SK-N-SH (cell line): Measurements from ENCODE around the gene PPP6R2. TPM values are rescaled to one million over a fixed set of nuclear protein-coding genes. Genes with fewer than 3 reads are reported as not detected.

Experiments used
- CTCF ChIA-PET: fragments of 300-600, 350-600 bp; formaldehyde crosslinking; extraction: SDS; loops from one replicate; lab custom pipeline; 2021; lab: Yijun Ruan, JAX
- POLR2A ChIA-PET: fragments of 350-600 bp; sonication (Branson Sonifier 250); formaldehyde crosslinking; extraction: SDS; loops from one replicate; lab custom pipeline; 2020; ENCODE audit warnings: antibody characterized with exemption, inconsistent platforms; lab: Yijun Ruan, JAX
- DNase-seq: peaks from one replicate; pipeline ENCODE4 v3.0.0; 2012
- H2AFZ ChIP-seq: fragments of 200-600 bp; sonication (generic); 2 replicates; pipeline ENCODE4 v1.8.1; 2016; ENCODE audit warnings: antibody characterized with exemption, mild to moderate bottlenecking, low read depth
- H3F3A ChIP-seq: fragments of 200-600 bp; sonication (generic); replicated peaks from 2 replicates; pipeline ENCODE3; 2016; ENCODE audit warnings: antibody characterized with exemption, mild to moderate bottlenecking; ENCODE audit not compliant: insufficient read depth
- H3K27ac ChIP-seq, 2 experiments: fragments of 200-500 bp in 1 of 2; fragments of 200-600 bp in 1 of 2; sonication (Bioruptor generic) in 1 of 2; sonication (generic), shearing (Covaris generic) in 1 of 2; 2 replicates each; pipeline versions ENCODE4 v1.5.1 to v1.6.1; 2014 to 2016; ENCODE audit warnings: low read depth in 2 of 2, inconsistent platforms in 1 of 2, low read length in 1 of 2, mild to moderate bottlenecking in 1 of 2, mixed read lengths in 1 of 2
- H3K27me3 ChIP-seq: fragments of 200-600 bp; sonication (generic), shearing (Covaris generic); 2 replicates; pipeline ENCODE4 v1.6.1; 2016; ENCODE audit warnings: mixed run types; ENCODE audit not compliant: insufficient read depth
- H3K36me3 ChIP-seq, 2 experiments: fragments of 200-500 bp in 1 of 2; fragments of 200-600 bp in 1 of 2; sonication (Bioruptor generic) in 1 of 2; sonication (generic) in 1 of 2; replicated peaks in 1 of 2; 2 replicates each; pipeline versions ENCODE3 to v1.5.1; 2014 to 2016; ENCODE audit warnings: low read length in 1 of 2, mild to moderate bottlenecking in 1 of 2; ENCODE audit not compliant: insufficient read depth in 2 of 2, control insufficient read depth in 1 of 2
- H3K4me1 ChIP-seq, 2 experiments: fragments of 200-500 bp in 1 of 2; fragments of 200-600 bp in 1 of 2; sonication (Bioruptor generic) in 1 of 2; sonication (generic), shearing (Covaris generic) in 1 of 2; 2 replicates each; pipeline versions ENCODE4 v1.5.1 to v1.6.1; 2014 to 2016; ENCODE audit warnings: low read depth in 1 of 2, low read length in 1 of 2, mixed run types in 1 of 2; ENCODE audit not compliant: insufficient read depth in 2 of 2, control insufficient read depth in 1 of 2
- H3K4me2 ChIP-seq: fragments of 200-600 bp; sonication (generic), shearing (Covaris generic); 2 replicates; pipeline ENCODE4 v1.6.1; 2017; ENCODE audit warnings: mixed run types
- H3K4me3 ChIP-seq, 2 experiments: fragments of 200-500 bp in 1 of 2; fragments of 200-600 bp in 1 of 2; sonication (Bioruptor generic) in 1 of 2; sonication (generic), shearing (Covaris generic) in 1 of 2; 2 replicates each; pipeline versions ENCODE4 v1.5.1 to v1.8.1; 2014 to 2016; ENCODE audit warnings: low read depth in 2 of 2, inconsistent platforms in 1 of 2, low read length in 1 of 2, mild to moderate bottlenecking in 1 of 2, mixed read lengths in 1 of 2, moderate library complexity in 1 of 2
- H3K79me2 ChIP-seq: fragments of 200-600 bp; sonication (generic); 2 replicates; pipeline ENCODE4 v1.8.1; 2017; ENCODE audit warnings: mild to moderate bottlenecking; ENCODE audit not compliant: insufficient read depth
- H3K9ac ChIP-seq: fragments of 200-600 bp; sonication (generic); 2 replicates; pipeline ENCODE4 v1.6.1; 2017; ENCODE audit warnings: mixed run types
- H3K9me2 ChIP-seq: fragments of 200-600 bp; sonication (generic); 2 replicates; pipeline ENCODE4 v1.6.1; 2017; ENCODE audit warnings: mixed run types
- H3K9me3 ChIP-seq: fragments of 200-600 bp; sonication (generic); 2 replicates; pipeline ENCODE4 v1.6.1; 2017; ENCODE audit warnings: mixed run types, mild to moderate bottlenecking, moderate library complexity
- H4K20me1 ChIP-seq: fragments of 200-600 bp; sonication (generic); 2 replicates; pipeline ENCODE4 v1.6.1; 2017; ENCODE audit warnings: mild to moderate bottlenecking, mixed run types; ENCODE audit not compliant: insufficient read depth
- ELF1 ChIP-seq: IDR thresholded peaks from 2 replicates; pipeline ENCODE4 v1.4.0; 2012
- EP300 ChIP-seq, 2 experiments: IDR thresholded peaks; 2 replicates each; pipeline versions ENCODE4 v1.4.0 to v1.6.1; 2012; ENCODE audit warnings: borderline replicate concordance in 1 of 2, low read depth in 1 of 2, low read length in 1 of 2
- GABPA ChIP-seq: IDR thresholded peaks from 2 replicates; pipeline ENCODE4 v1.4.0; 2012; ENCODE audit warnings: low read depth, mild to moderate bottlenecking
- GATA2 ChIP-seq: sonication (generic); formaldehyde crosslinking; IDR thresholded peaks from 2 replicates; pipeline ENCODE4 v1.5.0; 2020; ENCODE audit warnings: mild to moderate bottlenecking, missing genetic modification reagents
- POLR2AphosphoS5 ChIP-seq: IDR thresholded peaks from 2 replicates; pipeline ENCODE4 v1.6.1; 2012; ENCODE audit warnings: low read depth, low read length
- SIN3A ChIP-seq: IDR thresholded peaks from 2 replicates; pipeline ENCODE4 v1.6.1; 2012; ENCODE audit warnings: low read depth, mild to moderate bottlenecking, low read length, moderate library complexity, borderline replicate concordance
- TAF1 ChIP-seq: IDR thresholded peaks from 2 replicates; pipeline ENCODE4 v1.6.1; 2012; ENCODE audit warnings: low read depth, mild to moderate bottlenecking, low read length, moderate library complexity, borderline replicate concordance
- YY1 ChIP-seq: IDR thresholded peaks from 2 replicates; pipeline ENCODE4 v1.4.0; 2012; ENCODE audit warnings: low read depth, mild to moderate bottlenecking
- WGBS: methylation state at CpG from one replicate; pipeline ENCODE4 v1.1.6; 2017; ENCODE audit warnings: low lambda C conversion rate; 5-methylcytosine and 5-hydroxymethylcytosine counted together
- polyA plus RNA-seq, 3 experiments: library from polyadenylated mRNA; depleted of rRNA; stranded (reverse); fragments of >200 nt; gene quantifications; 2 replicates each; pipeline ENCODE4 v1.2.3, GENCODE V29; 2012
- TF ChIP-seq, protein P1 (sequence below): fragments of 150-350 bp; IDR thresholded peaks from 2 replicates; pipeline ENCODE4 v1.6.1; 2016; ENCODE audit warnings: mild to moderate bottlenecking, low read depth, low read length
- TF ChIP-seq, protein P2 (sequence below): IDR thresholded peaks from 2 replicates; pipeline ENCODE4 v1.4.0; 2012; ENCODE audit warnings: low read depth, borderline replicate concordance
- TF ChIP-seq, protein P3 (sequence below): IDR thresholded peaks from 2 replicates; pipeline ENCODE4 v1.4.0; 2012; ENCODE audit warnings: low read depth, borderline replicate concordance

Gene PPP6R2
- polyA plus RNA-seq, 1 of the 3 experiments (the other 2 are of a cell fraction) = 45.7 TPM

DNA sequence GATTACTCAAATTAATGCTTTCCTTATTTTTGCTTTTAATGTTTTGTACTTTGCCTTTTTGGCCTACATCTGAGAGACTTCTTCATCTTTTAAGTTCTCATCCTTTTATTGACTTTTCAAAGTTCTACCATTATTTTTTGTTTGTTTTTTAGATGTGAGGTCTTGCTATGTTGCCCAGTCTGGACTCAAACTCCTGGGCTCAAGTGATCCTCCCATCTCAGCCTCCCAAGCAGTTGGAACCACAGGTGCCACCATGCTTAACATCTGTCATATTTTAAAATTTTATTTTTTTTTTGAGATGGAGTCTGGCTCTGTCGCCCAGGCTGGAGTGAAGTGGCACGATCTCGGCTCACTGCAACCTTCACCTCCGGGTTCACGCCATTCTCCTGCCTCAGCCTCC lies 57.8 kb downstream of the PPP6R2 start:
- POLR2A ChIA-PET = no interaction called here
- H3K4me2 ChIP-seq = no peak overlapping the region
- H3K9me2 ChIP-seq = no peaks in the 10 kb centered on the region
- peaks cover 8 to 17% of the 10 kb centered on the region in 2 experiments; a peak in 2 of 4 replicates for H3K4me1 ChIP-seq
- no peaks in the 10 kb centered on the region for H3K9me3 ChIP-seq
- no peak overlapping the region for H3K4me3 ChIP-seq
- peaks cover 16% of the 10 kb centered on the region; the same call in 1 of the 2 replicates for H3K79me2 ChIP-seq
- CTCF ChIA-PET = interaction anchor here (1.1 to 2.9 kb wide), 3 partner anchors 14 to 220 kb away, joined by 3 to 9 read pairs (median 6); no protein-coding TSS in a partner anchor
- H3K27me3 ChIP-seq = no peaks in the 10 kb centered on the region
- WGBS = 99% methylated on average over 5 of the region's 5 CpGs
- H3K36me3 ChIP-seq = peaks cover 0 to 6% of the 10 kb centered on the region in 2 experiments
- peaks cover 9% of the 10 kb centered on the region for H3F3A ChIP-seq
- no peak for DNase-seq
- H2AFZ ChIP-seq = no peak overlapping the region
- H3K27ac ChIP-seq = no peak overlapping the region
- peaks cover 12% of the 10 kb centered on the region for H4K20me1 ChIP-seq
- H3K9ac ChIP-seq = no peak overlapping the region
- TF ChIP-seq YY1 (no peak), EP300 (IDR thresholded peaks at IDR 0.05; ENCODE audit: borderline replicate concordance in 1 of 2, low read depth in 1 of 2, low read length in 1 of 2) (no peak), GATA2 (CRISPR knock-in tag) (no peak)
- TF ChIP-seq, protein P1, sequence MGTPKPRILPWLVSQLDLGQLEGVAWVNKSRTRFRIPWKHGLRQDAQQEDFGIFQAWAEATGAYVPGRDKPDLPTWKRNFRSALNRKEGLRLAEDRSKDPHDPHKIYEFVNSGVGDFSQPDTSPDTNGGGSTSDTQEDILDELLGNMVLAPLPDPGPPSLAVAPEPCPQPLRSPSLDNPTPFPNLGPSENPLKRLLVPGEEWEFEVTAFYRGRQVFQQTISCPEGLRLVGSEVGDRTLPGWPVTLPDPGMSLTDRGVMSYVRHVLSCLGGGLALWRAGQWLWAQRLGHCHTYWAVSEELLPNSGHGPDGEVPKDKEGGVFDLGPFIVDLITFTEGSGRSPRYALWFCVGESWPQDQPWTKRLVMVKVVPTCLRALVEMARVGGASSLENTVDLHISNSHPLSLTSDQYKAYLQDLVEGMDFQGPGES = no peak
- TF ChIP-seq, all 33 proteins: peak for 0

DNA sequence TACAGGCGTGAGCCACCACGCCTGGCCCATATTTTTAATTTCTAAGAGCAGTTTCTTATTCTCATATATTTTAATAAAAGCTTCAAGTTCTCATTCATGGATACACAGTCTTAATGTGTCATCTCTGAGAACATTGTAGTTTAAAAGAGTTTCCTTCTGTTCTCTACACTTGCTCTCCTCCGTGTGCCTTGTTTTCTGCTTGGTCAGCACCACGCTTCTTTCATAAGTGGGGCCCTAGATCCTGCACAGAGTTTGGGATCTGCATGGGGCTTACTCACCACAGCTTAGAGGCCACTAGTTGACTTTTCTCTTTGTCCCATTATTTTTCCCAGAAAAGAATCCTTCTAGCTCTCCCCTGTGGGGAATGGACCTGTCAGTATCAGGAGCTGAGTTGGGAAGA lies 58.8 kb downstream of the PPP6R2 start:
- Histone ChIP-seq H3K27ac (no peak overlapping the region; a peak in 1 of 4 replicates), H3K4me1 (peaks cover 4 to 16% of the 10 kb centered on the region in 2 experiments; a peak in 2 of 4 replicates), H3K4me2 (no peak overlapping the region), H3K9me2 (no peaks in the 10 kb centered on the region), H2AFZ (no peak overlapping the region), H3K9me3 (no peaks in the 10 kb centered on the region), H3K9ac (no peak overlapping the region), H3F3A (peaks cover 9% of the 10 kb centered on the region), H4K20me1 (peaks cover 6% of the 10 kb centered on the region), H3K79me2 (peaks cover 16% of the 10 kb centered on the region; the same call in 1 of the 2 replicates), H3K36me3 (peaks cover 0 to 6% of the 10 kb centered on the region in 2 experiments), H3K27me3 (no peaks in the 10 kb centered on the region), H3K4me3 (no peak overlapping the region)
- TF ChIP-seq ELF1 (no peak), POLR2AphosphoS5 (no peak), TAF1 (no peak), GABPA (no peak), SIN3A (no peak)
- TF ChIP-seq, protein P2, sequence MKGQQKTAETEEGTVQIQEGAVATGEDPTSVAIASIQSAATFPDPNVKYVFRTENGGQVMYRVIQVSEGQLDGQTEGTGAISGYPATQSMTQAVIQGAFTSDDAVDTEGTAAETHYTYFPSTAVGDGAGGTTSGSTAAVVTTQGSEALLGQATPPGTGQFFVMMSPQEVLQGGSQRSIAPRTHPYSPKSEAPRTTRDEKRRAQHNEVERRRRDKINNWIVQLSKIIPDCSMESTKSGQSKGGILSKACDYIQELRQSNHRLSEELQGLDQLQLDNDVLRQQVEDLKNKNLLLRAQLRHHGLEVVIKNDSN = no peak
- TF ChIP-seq, protein P3, sequence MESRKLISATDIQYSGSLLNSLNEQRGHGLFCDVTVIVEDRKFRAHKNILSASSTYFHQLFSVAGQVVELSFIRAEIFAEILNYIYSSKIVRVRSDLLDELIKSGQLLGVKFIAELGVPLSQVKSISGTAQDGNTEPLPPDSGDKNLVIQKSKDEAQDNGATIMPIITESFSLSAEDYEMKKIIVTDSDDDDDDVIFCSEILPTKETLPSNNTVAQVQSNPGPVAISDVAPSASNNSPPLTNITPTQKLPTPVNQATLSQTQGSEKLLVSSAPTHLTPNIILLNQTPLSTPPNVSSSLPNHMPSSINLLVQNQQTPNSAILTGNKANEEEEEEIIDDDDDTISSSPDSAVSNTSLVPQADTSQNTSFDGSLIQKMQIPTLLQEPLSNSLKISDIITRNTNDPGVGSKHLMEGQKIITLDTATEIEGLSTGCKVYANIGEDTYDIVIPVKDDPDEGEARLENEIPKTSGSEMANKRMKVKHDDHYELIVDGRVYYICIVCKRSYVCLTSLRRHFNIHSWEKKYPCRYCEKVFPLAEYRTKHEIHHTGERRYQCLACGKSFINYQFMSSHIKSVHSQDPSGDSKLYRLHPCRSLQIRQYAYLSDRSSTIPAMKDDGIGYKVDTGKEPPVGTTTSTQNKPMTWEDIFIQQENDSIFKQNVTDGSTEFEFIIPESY = no peak
- 96% methylated on average over 4 of the region's 4 CpGs for WGBS
- no peak for DNase-seq
- CTCF ChIA-PET = no interaction called here
- POLR2A ChIA-PET = no interaction called here
